Measurements from ENCODE around the gene PCDH15. TPM values are rescaled to one million over a fixed set of nuclear protein-coding genes. Genes with fewer than 3 reads are reported as not detected.

PCDH15 gene
- total RNA-seq, 1 experiment from 2014 or later, result 0.59 TPM

GRCh38 chr10:54550016-54550415, 251.0 kb downstream of the PCDH15 start:
- H3K27ac Mint-ChIP-seq, result no peak overlapping the region

More at GRCh38 chr10:54550016-54550415, 251.0 kb downstream of the PCDH15 start:
- CTCF ChIA-PET, result interaction anchor here (1.0 kb wide), 1 partner anchor 13 kb away, joined by 3 read pairs; no protein-coding TSS in a partner anchor
- no peak for TF ChIP-seq ZNF219 (CRISPR knock-in tag; IDR thresholded peaks at IDR 0.05; ENCODE audit: borderline replicate concordance)
- TF ChIP-seq TEAD1 (CRISPR knock-in tag; IDR thresholded peaks at IDR 0.05), result no peak
- TF ChIP-seq SMAD3 (CRISPR knock-in tag; IDR thresholded peaks at IDR 0.05; ENCODE audit: borderline replicate concordance), result no peak
- TF ChIP-seq NFYB (CRISPR knock-in tag; conservative IDR thresholded peaks at IDR 0.05; ENCODE audit: low read depth), result no peak
- no peak for TF ChIP-seq USF2 (CRISPR knock-in tag; IDR thresholded peaks at IDR 0.05)
- no peak for TF ChIP-seq PREB (CRISPR knock-in tag; IDR thresholded peaks at IDR 0.05; ENCODE audit: borderline replicate concordance)
- TF ChIP-seq OVOL2 (CRISPR knock-in tag; IDR thresholded peaks at IDR 0.05; ENCODE audit: borderline replicate concordance), result no peak
- TF ChIP-seq AFF4 (CRISPR knock-in tag; IDR thresholded peaks at IDR 0.05; ENCODE audit: borderline replicate concordance), result no peak
- TF ChIP-seq MYBL2 (CRISPR knock-in tag; IDR thresholded peaks at IDR 0.05), result no peak
- no peak for TF ChIP-seq ZNF396 (CRISPR knock-in tag; IDR thresholded peaks at IDR 0.05; ENCODE audit: borderline replicate concordance)
- no peak for TF ChIP-seq FOXK1 (CRISPR knock-in tag; IDR thresholded peaks at IDR 0.05)
- TF ChIP-seq MAX (CRISPR knock-in tag; IDR thresholded peaks at IDR 0.05), result no peak
- TF ChIP-seq ERG (CRISPR knock-in tag; IDR thresholded peaks at IDR 0.05), result no peak
- no peak for TF ChIP-seq ZNF532 (CRISPR knock-in tag; IDR thresholded peaks at IDR 0.05; ENCODE audit: borderline replicate concordance)
- POLR2A ChIA-PET, result no interaction called here
- no peak for ATAC-seq
- Mint-ChIP-seq H3K4me3 (no peak overlapping the region), H3K9me3 (no peaks in the 10 kb centered on the region), H3K27me3 (ENCODE audit: low read depth) (no peaks in the 10 kb centered on the region), H3K4me1 (peaks cover 2% of the 10 kb centered on the region; the same call in 1 of the 2 replicates), H3K36me3 (no peaks in the 10 kb centered on the region)
- no peak for DNase-seq (ENCODE audit: low spot score)

Data from WTC11 (cell line).